Activated gamma-delta T cell (primary cell): Measurements from ENCODE around the gene CIAO3.

Experiments
- DNase-seq: peaks from one replicate; lab custom pipeline; 2025; lab: John Stamatoyannopoulos, UW

Gene CIAO3

GRCh38 chr16:711084-711483 lies 29.7 kb downstream of the CIAO3 start:
- DNase-seq: no peak

DNA sequence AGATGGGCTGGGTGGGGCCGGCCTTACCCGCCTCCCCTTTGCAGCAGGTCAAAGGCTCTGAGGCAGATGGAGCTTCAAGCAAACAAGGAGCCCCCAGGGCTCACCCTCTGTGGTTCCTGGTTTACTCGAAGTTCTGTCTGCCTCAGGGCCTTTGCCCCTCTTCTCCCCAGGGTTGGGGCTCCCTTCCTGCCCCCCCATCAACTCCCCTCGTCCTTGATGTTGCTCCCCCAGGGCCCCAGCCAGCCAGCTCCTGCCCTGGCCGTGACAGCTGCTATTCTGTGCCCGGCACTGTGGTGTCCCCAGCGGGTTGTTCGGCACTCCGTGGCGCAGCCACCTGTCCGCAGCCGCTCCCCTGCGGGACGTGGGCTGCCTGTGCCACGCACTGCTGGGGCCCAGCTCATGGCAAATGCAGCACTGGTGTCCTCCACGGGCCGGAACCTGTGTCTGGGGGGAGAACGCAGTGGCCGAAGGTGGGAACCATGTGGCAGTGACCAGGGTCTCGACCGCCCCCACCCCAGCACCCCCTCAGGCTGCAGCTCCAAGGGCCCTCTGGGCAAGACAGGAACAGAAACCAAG lies 30.2 kb downstream of the CIAO3 start:
- no peak for DNase-seq

DNA sequence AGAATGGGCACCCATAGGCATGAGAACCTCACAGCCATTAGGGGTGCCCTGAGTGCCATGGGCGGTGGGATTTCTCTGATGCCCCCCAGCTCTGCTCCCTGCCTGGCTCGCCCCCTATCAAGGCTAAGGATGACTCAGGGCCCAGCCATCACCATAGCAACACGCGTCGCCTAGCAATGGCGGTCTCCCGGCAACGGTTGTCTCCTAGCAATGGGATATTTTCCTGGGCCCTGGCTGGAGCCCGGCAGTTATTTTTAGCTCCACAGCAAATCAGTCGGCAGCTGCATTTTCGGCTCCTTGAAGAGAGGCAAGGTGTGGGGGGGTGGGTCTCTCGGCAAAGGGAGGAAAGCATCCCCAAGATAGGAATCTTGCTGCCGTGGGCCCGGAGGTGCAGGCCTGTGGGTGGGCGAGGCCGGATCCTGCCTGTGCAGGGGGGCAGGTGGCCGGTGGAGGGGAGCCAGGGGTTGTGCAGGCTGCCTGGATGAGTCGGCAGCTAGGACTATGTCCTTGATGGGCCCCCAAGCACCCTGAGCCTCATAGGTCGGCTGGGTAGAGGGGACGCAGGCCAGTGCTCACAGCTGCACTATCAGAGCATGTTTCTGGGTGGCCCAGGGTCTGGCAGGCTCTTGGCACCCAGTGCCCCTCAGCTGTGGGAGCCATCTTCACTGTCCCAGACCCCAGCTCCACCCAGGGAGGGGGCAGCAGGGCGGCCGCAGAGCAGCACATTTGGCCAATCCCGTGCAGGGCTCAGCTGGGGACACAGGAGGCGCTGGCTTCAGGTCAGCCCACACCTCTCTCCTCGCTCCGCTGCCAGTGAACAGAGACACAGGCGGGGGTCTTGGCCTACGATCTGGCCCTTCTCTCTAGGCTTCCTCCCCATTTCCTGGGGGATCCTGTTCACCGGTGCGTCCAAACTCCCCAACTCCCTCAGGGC lies 31.0 kb downstream of the CIAO3 start:
- DNase-seq: no peak

- no peak for DNase-seq
Observed at GRCh38 chr16:708959-709358, 31.8 kb downstream of the CIAO3 start.

DNA sequence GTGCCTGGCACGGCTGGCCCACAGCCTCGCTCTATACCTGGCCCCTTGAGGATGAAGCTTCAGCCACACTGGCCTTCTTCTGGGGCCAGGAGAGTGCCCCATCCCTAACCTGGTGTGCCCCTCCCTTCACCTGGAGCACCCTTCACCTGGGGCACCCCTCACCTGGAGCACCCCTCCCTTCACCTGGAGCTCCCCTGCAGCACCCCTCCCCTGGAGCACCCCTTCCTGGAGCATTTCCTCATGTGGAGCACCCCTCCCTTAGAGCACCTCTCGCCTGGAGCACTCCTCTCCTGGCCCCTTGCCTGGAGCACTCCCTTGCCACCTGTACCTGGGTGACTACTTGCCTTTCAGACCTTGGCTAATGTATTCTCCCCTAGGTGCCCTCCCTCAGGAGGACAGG lies 32.8 kb downstream of the CIAO3 start:
- DNase-seq: no peak

GRCh38 chr16:707062-707538 lies 33.7 kb downstream of the CIAO3 start:
- DNase-seq: no peak

- DNase-seq: no peak
Observed at GRCh38 chr16:706189-707061, 34.4 kb downstream of the CIAO3 start.

DNA sequence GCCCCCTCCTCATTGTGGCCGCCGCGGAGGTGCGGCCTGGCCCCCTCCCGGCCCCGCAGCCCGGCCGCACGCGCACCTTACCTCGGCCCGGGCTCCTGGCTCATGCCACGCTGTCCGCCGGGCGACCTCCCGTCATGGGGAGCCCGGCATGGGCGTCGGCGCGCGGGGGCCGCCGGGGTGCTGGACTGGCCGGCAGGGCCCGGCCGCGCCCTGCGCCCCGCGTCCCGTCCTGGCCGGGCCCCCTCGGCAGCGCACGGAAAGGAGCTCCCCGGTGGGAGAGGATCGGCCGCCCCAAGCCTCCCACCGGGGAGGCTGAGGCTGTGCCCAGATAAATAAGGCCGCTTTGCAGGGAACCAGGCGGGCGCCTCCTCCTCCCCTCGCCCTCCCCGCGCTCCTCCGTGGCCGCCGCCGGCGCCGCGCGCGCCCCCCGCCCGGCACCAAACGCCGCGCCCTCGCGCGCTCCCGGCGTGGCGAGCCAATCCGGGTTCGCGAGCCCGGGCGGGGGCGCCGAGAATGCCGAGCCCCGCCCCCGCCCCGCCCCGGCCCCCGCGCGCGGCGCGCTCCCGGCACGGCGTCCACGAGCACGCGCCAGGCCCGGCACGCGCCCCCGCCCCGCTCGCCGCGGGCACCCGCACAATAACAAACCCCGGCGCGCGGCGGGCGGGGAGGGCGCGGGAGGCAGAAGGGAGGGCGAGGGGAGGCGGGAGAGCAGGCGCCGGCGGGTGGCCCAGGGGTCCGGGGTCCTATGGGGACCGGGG lies 35.2 kb downstream of the CIAO3 start, which contains the start of gene FBXL16:
FBXL16 (minus strand) TSS at position 371 of the 758 bp plus-strand sequence. CDS start 8,396 bp downstream, outside the sequence.
- no peak for DNase-seq

- no peak for DNase-seq
Observed at GRCh38 chr16:704552-705380, 36.0 kb downstream of the CIAO3 start.

DNA sequence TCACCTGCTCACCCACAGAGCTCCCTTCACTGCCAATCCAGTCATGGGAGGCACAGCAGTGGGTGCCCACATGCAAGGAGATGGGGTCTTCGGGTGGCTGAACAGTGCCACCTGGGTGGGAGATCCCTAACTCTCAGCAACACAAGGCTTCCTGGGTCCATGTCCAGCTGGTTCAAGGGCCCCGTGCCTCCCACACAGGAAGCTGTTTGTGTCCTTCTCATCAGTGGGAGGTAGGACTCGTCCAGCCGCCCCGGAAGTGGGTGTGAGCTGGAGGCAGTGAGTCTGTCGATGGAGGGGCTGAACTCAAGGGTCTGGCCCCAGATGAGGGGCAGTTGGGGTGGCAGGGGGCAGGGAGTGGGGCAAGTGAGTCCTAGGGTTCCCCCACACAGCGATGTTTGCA lies 36.8 kb downstream of the CIAO3 start:
- DNase-seq: no peak

- DNase-seq: no peak
Observed at GRCh38 chr16:703406-703805, 37.4 kb downstream of the CIAO3 start.

- no peak for DNase-seq
Observed at GRCh38 chr16:702341-702740, 38.5 kb downstream of the CIAO3 start.

- DNase-seq: no peak
Observed at GRCh38 chr16:700684-701584, 39.9 kb downstream of the CIAO3 start.

DNA sequence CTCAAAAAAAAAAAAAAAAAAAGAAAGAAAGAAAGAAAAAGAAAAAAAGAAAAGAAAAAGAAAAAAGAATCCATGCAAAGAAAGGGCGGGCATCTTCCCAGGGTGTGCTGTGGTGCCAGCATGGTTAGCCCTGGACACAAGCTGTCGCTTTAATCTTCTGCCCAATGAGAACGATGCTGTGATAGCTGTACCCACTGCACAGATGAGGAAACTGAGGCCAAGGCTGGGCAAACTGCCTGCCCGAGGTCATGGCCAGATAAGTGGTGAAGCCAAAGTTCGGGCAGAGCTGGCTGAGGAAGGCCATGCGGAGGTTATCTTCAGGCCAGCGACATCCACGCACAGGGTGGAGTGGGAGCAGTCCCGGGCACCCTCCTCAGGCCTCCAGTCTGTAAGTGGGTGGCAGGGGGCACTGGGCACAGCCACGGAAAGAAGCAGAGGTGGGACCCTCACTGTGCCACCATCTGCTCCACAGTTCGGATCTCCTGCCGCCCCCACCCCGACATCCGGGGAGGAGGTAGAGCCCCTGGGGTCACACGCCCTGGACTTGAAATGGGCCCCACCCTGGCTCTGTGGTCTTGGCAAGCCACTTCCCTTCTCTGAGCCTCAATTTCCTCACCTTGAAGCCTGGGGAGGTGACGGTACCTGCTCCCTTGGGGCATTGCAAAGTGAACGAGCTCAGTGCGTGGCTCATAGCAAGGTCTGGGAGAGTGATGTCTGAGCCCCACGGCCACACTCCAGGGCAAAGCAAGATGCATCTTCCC lies 41.7 kb downstream of the CIAO3 start:
- no peak for DNase-seq

GRCh38 chr16:695355-696089 lies 45.3 kb downstream of the CIAO3 start:
- no peak for DNase-seq

DNA sequence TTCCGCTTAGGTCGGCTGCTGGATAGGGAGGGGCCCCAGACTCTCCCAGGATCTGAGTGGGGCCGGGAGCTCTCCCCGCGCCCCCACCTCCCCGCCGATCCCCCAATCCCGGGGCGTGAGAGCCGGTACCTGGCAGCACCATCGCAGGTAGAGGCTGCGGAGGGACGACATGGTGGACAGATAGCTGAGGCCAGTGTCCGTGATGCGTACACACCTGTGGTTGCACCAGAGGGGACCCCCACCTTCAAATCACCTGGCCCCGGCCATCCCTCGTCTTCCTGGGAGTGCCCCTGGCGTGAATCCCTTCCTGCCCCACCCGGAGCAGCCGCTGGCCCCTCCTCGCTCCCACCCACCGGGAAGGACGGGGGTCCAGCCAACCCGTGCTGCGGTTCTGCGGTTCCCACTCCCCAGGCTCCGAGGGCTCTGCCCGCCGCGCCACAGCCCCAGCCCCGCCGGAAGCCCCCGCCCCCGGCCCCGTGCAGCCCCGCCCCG lies 45.9 kb downstream of the CIAO3 start:
- DNase-seq: no peak

- no peak for DNase-seq
Observed at GRCh38 chr16:694187-694862, 46.5 kb downstream of the CIAO3 start.
